ENCODE measurements around the gene CNNM1.
A peak's percentile ranks its signal among the peaks of the same experiment; 100 is the strongest.

The CNNM1 gene

DNA sequence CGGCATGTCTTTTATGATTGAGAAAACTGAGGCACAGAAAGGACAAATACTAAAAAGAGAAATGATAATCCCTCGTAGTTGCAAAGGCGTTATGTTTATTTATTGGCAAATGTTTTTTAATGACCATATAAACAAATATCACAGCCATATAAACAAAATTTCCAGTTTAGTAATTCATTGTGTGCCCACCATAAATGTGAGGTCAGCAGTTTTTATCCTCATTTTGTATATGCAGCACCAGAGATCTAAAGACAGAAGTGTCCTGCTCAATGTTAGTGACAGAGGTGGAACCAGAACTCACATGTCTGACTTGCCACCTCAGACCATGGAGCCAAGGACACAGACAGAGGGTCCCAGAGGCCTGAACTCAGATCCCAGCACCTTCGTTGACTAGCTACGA lies 14.1 kb downstream of the CNNM1 start:
- Histone ChIP-seq H3K4ac (ENCODE audit: low read depth in 1 of 2, low read length in 2 of 2) (no peak overlapping the region), H4K91ac (ENCODE audit: low read length) (no peak overlapping the region), H3K18ac (ENCODE audit: low read depth in 1 of 2, low read length in 2 of 2) (no peak overlapping the region), H3K27me3 (ENCODE audit: control insufficient read depth in 1 of 2, insufficient read depth in 1 of 2, low read length in 2 of 2) (peaks cover 3% of the 10 kb centered on the region in 2 experiments), H3K27ac (ENCODE audit: low read length, poor library complexity, severe bottlenecking) (no peak overlapping the region), H3K4me1 (ENCODE audit: control insufficient read depth, insufficient read depth, low read depth, low read length) (peaks cover 5% of the 10 kb centered on the region), H2BK120ac (ENCODE audit: low read depth, low read length) (no peak overlapping the region), H2BK15ac (ENCODE audit: low read depth, poor library complexity, severe bottlenecking) (no peak overlapping the region), H3K9ac (ENCODE audit: low read length) (no peak overlapping the region), H3K36me3 (ENCODE audit: control insufficient read depth in 1 of 2, insufficient read depth in 2 of 2, low read depth in 1 of 2, low read length in 2 of 2) (no peaks in the 10 kb centered on the region), H4K8ac (ENCODE audit: low read length) (no peak overlapping the region), H3K9me3 (ENCODE audit: control insufficient read depth, low read length) (no peaks in the 10 kb centered on the region), H3K23ac (ENCODE audit: low read length in 2 of 2) (no peak overlapping the region), H3K79me1 (replicated peaks; ENCODE audit: low read length, poor library complexity, severe bottlenecking) (no peaks in the 10 kb centered on the region), H2AK5ac (ENCODE audit: low read length, severe bottlenecking) (no peak overlapping the region), H3K14ac (ENCODE audit: low read length in 2 of 2) (no peak overlapping the region), H2BK12ac (ENCODE audit: low read length in 2 of 2) (no peak overlapping the region), H2BK5ac (ENCODE audit: low read depth, low read length, poor library complexity, severe bottlenecking) (no peak overlapping the region), H3K4me2 (ENCODE audit: low read length, poor library complexity, severe bottlenecking) (no peak overlapping the region), H3K4me3 (ENCODE audit: insufficient read depth in 1 of 2, low read depth in 1 of 2, low read length in 2 of 2) (no peak overlapping the region), H2AFZ (ENCODE audit: low read depth, low read length) (no peak overlapping the region)
- no peak for DNase-seq
- WGBS = 88% methylated on average over 4 of the region's 5 CpGs

GRCh38 chr10:99344715-99345114 lies 15.6 kb downstream of the CNNM1 start:
- no peak overlapping the region for H3K23ac ChIP-seq (ENCODE audit: low read length in 2 of 2)
- H3K36me3 ChIP-seq (ENCODE audit: control insufficient read depth in 1 of 2, insufficient read depth in 2 of 2, low read depth in 1 of 2, low read length in 2 of 2) = no peaks in the 10 kb centered on the region
- no peak overlapping the region for H2AK5ac ChIP-seq (ENCODE audit: low read length, severe bottlenecking)
- WGBS = 50% methylated on average over 1 of the region's 4 CpGs
- peaks cover 3% of the 10 kb centered on the region in 2 experiments for H3K27me3 ChIP-seq (ENCODE audit: control insufficient read depth in 1 of 2, insufficient read depth in 1 of 2, low read length in 2 of 2)
- no peak for DNase-seq
- H3K9ac ChIP-seq (ENCODE audit: low read length) = peak overlapping the region; percentile 8
- no peak overlapping the region for H2BK15ac ChIP-seq (ENCODE audit: low read depth, poor library complexity, severe bottlenecking)
- no peak overlapping the region for H3K4me3 ChIP-seq (ENCODE audit: insufficient read depth in 1 of 2, low read depth in 1 of 2, low read length in 2 of 2)
- no peak overlapping the region for H3K4me2 ChIP-seq (ENCODE audit: low read length, poor library complexity, severe bottlenecking)
- H3K18ac ChIP-seq (ENCODE audit: low read depth in 1 of 2, low read length in 2 of 2) = no peak overlapping the region
- H3K4ac ChIP-seq (ENCODE audit: low read depth in 1 of 2, low read length in 2 of 2) = no peak overlapping the region
- H2BK12ac ChIP-seq (ENCODE audit: low read length in 2 of 2) = no peak overlapping the region
- no peaks in the 10 kb centered on the region for H3K9me3 ChIP-seq (ENCODE audit: control insufficient read depth, low read length)
- H2BK120ac ChIP-seq (ENCODE audit: low read depth, low read length) = no peak overlapping the region
- no peak overlapping the region for H4K91ac ChIP-seq (ENCODE audit: low read length)
- no peak overlapping the region for H3K27ac ChIP-seq (ENCODE audit: low read length, poor library complexity, severe bottlenecking)
- no peak overlapping the region for H4K8ac ChIP-seq (ENCODE audit: low read length)
- H3K14ac ChIP-seq (ENCODE audit: low read length in 2 of 2) = no peak overlapping the region
- H2BK5ac ChIP-seq (ENCODE audit: low read depth, low read length, poor library complexity, severe bottlenecking) = no peak overlapping the region
- H3K4me1 ChIP-seq (ENCODE audit: control insufficient read depth, insufficient read depth, low read depth, low read length) = peaks cover 1% of the 10 kb centered on the region
- H2AFZ ChIP-seq (ENCODE audit: low read depth, low read length) = no peak overlapping the region
- H3K79me1 ChIP-seq (replicated peaks; ENCODE audit: low read length, poor library complexity, severe bottlenecking) = no peaks in the 10 kb centered on the region

- Histone ChIP-seq H3K36me3 (ENCODE audit: control insufficient read depth in 1 of 2, insufficient read depth in 2 of 2, low read depth in 1 of 2, low read length in 2 of 2) (no peaks in the 10 kb centered on the region), H2AFZ (ENCODE audit: low read depth, low read length) (no peak overlapping the region), H3K9me3 (ENCODE audit: control insufficient read depth, low read length) (no peaks in the 10 kb centered on the region), H3K4me3 (ENCODE audit: insufficient read depth in 1 of 2, low read depth in 1 of 2, low read length in 2 of 2) (no peak overlapping the region), H2AK5ac (ENCODE audit: low read length, severe bottlenecking) (no peak overlapping the region), H4K8ac (ENCODE audit: low read length) (no peak overlapping the region), H2BK12ac (ENCODE audit: low read length in 2 of 2) (no peak overlapping the region), H3K4ac (ENCODE audit: low read depth in 1 of 2, low read length in 2 of 2) (no peak overlapping the region), H2BK120ac (ENCODE audit: low read depth, low read length) (no peak overlapping the region), H3K27me3 (ENCODE audit: control insufficient read depth in 1 of 2, insufficient read depth in 1 of 2, low read length in 2 of 2) (peaks cover 3% of the 10 kb centered on the region in 2 experiments), H3K23ac (ENCODE audit: low read length in 2 of 2) (no peak overlapping the region), H3K4me2 (ENCODE audit: low read length, poor library complexity, severe bottlenecking) (no peak overlapping the region), H3K79me1 (replicated peaks; ENCODE audit: low read length, poor library complexity, severe bottlenecking) (no peaks in the 10 kb centered on the region), H2BK5ac (ENCODE audit: low read depth, low read length, poor library complexity, severe bottlenecking) (no peak overlapping the region), H4K91ac (ENCODE audit: low read length) (no peak overlapping the region), H2BK15ac (ENCODE audit: low read depth, poor library complexity, severe bottlenecking) (no peak overlapping the region), H3K4me1 (ENCODE audit: control insufficient read depth, insufficient read depth, low read depth, low read length) (peaks cover 1% of the 10 kb centered on the region), H3K14ac (ENCODE audit: low read length in 2 of 2) (no peak overlapping the region), H3K27ac (ENCODE audit: low read length, poor library complexity, severe bottlenecking) (no peak overlapping the region), H3K18ac (ENCODE audit: low read depth in 1 of 2, low read length in 2 of 2) (no peak overlapping the region), H3K9ac (ENCODE audit: low read length) (peak overlapping the region; percentile 8)
- WGBS = 88% methylated on average over 1 of the region's 1 CpG
- peak; percentile 64 for DNase-seq
Observed at GRCh38 chr10:99345350-99345749, 16.2 kb downstream of the CNNM1 start.

DNA sequence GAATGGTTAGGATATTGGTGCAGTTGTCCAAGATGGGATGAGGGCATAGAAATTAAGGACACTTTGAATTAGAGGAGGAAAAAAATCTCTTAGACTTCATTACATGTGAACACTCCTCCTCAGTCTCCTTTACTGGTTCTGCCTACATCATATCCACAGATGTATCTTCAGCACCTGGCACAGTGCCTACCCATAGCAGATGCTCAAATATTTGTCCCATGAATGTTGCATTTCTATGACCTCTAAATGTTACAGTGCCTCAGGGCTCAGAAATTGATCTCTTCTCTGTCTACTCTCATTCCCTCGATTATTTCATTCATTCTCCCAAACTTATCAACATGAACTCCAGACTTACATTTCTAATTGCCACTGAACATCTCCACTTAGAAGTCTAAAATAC lies 17.1 kb downstream of the CNNM1 start:
- H3K4me2 ChIP-seq (ENCODE audit: low read length, poor library complexity, severe bottlenecking) = no peak overlapping the region
- no peak overlapping the region for H2BK15ac ChIP-seq (ENCODE audit: low read depth, poor library complexity, severe bottlenecking)
- no peaks in the 10 kb centered on the region for H3K4me1 ChIP-seq (ENCODE audit: control insufficient read depth, insufficient read depth, low read depth, low read length)
- H3K4me3 ChIP-seq (ENCODE audit: insufficient read depth in 1 of 2, low read depth in 1 of 2, low read length in 2 of 2) = no peak overlapping the region
- H3K4ac ChIP-seq (ENCODE audit: low read depth in 1 of 2, low read length in 2 of 2) = no peak overlapping the region
- H3K36me3 ChIP-seq (ENCODE audit: control insufficient read depth in 1 of 2, insufficient read depth in 2 of 2, low read depth in 1 of 2, low read length in 2 of 2) = no peaks in the 10 kb centered on the region
- no peak overlapping the region for H3K14ac ChIP-seq (ENCODE audit: low read length in 2 of 2)
- no peak overlapping the region for H2AFZ ChIP-seq (ENCODE audit: low read depth, low read length)
- H3K27me3 ChIP-seq (ENCODE audit: control insufficient read depth in 1 of 2, insufficient read depth in 1 of 2, low read length in 2 of 2) = peaks cover under 1 to 4% of the 10 kb centered on the region in 2 experiments
- no peak overlapping the region for H4K8ac ChIP-seq (ENCODE audit: low read length)
- no peak overlapping the region for H2AK5ac ChIP-seq (ENCODE audit: low read length, severe bottlenecking)
- H4K91ac ChIP-seq (ENCODE audit: low read length) = no peak overlapping the region
- H3K18ac ChIP-seq (ENCODE audit: low read depth in 1 of 2, low read length in 2 of 2) = no peak overlapping the region
- H2BK5ac ChIP-seq (ENCODE audit: low read depth, low read length, poor library complexity, severe bottlenecking) = no peak overlapping the region
- 84% methylated on average over 1 of the region's 1 CpG for WGBS
- H2BK12ac ChIP-seq (ENCODE audit: low read length in 2 of 2) = no peak overlapping the region
- no peaks in the 10 kb centered on the region for H3K79me1 ChIP-seq (replicated peaks; ENCODE audit: low read length, poor library complexity, severe bottlenecking)
- H2BK120ac ChIP-seq (ENCODE audit: low read depth, low read length) = no peak overlapping the region
- H3K27ac ChIP-seq (ENCODE audit: low read length, poor library complexity, severe bottlenecking) = no peak overlapping the region
- H3K9ac ChIP-seq (ENCODE audit: low read length) = no peak overlapping the region
- no peak overlapping the region for H3K23ac ChIP-seq (ENCODE audit: low read length in 2 of 2)
- H3K9me3 ChIP-seq (ENCODE audit: control insufficient read depth, low read length) = no peaks in the 10 kb centered on the region
- DNase-seq = peak; percentile 44
